Measurements from ENCODE around the gene SMYD3.

- TF ChIP-seq CTCF (IDR thresholded peaks at IDR 0.05; ENCODE audit: low read depth, low read length, poor library complexity, severe bottlenecking): no peak
- no peak for TF ChIP-seq EZH2phosphoT487 (IDR thresholded peaks at IDR 0.05; ENCODE audit: borderline replicate concordance, low read length)
These were observed 415.6 kb downstream of the SMYD3 start for GRCh38 chr1:246091477-246091876.

Measured in DOHH2 (cell line).